Neutrophil (primary cell): ENCODE measurements around the gene METTL4.
"Not testable (repeated sequence)": the region's sequence is repeated elsewhere in the genome, so short reads cannot be mapped to it uniquely, and the experiment has no call there.

ENCODE experiments used
- H3K27ac ChIP-seq: fragments of 200-600 bp; sonication (generic); 2 replicates; pipeline ENCODE4 v1.5.1; 2016; ENCODE audit warnings: mild to moderate bottlenecking, moderate library complexity
- H3K27me3 ChIP-seq: fragments of 200-600 bp; sonication (generic); 2 replicates; pipeline ENCODE4 v1.6.0; 2016; ENCODE audit warnings: mild to moderate bottlenecking
- H3K36me3 ChIP-seq: fragments of 200-600 bp; sonication (generic); 2 replicates; pipeline ENCODE4 v1.5.1; 2017
- H3K4me1 ChIP-seq, 2 experiments: fragments of 200-600 bp in 1 of 2; sonication (generic) in 1 of 2; 1 replicate in 1 of 2; 2 replicates in 1 of 2; pipeline versions ENCODE4 v1.5.1 to v1.6.1; 2013 to 2016; ENCODE audit warnings: low read depth in 1 of 2, low read length in 1 of 2, mild to moderate bottlenecking in 1 of 2, moderate library complexity in 1 of 2; ENCODE audit not compliant: control insufficient read depth in 1 of 2, insufficient read depth in 1 of 2
- H3K4me3 ChIP-seq, 2 experiments: fragments of 200-600 bp in 1 of 2; sonication (generic) in 1 of 2; 1 replicate in 1 of 2; 2 replicates in 1 of 2; pipeline ENCODE4 v1.5.1; 2013 to 2016; ENCODE audit warnings: low read depth in 1 of 2, low read length in 1 of 2, mild to moderate bottlenecking in 1 of 2, moderate library complexity in 1 of 2
- H3K9me3 ChIP-seq: fragments of 200-600 bp; sonication (generic); 2 replicates; pipeline ENCODE4 v1.5.1; 2016
- TF ChIP-seq, protein P1 (sequence below): fragments of 200-600 bp; sonication (generic); IDR thresholded peaks from 2 replicates; pipeline ENCODE4 v1.5.1; 2016; ENCODE audit warnings: antibody characterized with exemption

Gene METTL4

DNA sequence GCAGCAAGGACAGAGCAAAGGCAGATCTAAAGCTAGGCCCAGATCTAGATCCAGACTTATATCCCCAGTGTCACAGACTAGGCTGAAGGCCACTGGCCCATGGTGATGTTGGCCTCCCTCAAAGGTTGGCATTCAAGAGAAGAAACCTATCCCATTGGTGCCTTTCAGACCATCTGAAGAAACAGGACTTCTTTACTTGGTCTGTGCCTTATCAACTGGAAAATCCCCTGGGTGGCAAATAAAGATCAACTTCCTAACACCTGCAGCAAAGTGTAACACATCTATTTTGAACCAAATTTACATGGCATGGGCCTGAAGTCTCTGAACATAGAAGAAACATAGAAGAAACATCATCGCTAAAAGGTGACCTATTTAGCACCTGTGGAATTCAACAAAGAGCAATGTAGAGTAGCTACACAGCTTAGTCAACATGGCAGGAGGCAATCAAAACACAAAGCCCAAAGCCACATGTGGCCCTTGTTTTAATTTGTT, 35.8 kb downstream of the METTL4 start:
- no peaks in the 10 kb centered on the region for H3K9me3 ChIP-seq
- no peak overlapping the region for H3K27ac ChIP-seq
- H3K4me3 ChIP-seq, result no peak overlapping the region
- peaks cover 0 to 4% of the 10 kb centered on the region in 2 experiments for H3K4me1 ChIP-seq
- TF ChIP-seq, protein P1, sequence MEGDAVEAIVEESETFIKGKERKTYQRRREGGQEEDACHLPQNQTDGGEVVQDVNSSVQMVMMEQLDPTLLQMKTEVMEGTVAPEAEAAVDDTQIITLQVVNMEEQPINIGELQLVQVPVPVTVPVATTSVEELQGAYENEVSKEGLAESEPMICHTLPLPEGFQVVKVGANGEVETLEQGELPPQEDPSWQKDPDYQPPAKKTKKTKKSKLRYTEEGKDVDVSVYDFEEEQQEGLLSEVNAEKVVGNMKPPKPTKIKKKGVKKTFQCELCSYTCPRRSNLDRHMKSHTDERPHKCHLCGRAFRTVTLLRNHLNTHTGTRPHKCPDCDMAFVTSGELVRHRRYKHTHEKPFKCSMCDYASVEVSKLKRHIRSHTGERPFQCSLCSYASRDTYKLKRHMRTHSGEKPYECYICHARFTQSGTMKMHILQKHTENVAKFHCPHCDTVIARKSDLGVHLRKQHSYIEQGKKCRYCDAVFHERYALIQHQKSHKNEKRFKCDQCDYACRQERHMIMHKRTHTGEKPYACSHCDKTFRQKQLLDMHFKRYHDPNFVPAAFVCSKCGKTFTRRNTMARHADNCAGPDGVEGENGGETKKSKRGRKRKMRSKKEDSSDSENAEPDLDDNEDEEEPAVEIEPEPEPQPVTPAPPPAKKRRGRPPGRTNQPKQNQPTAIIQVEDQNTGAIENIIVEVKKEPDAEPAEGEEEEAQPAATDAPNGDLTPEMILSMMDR, result no peak
- peaks cover 7% of the 10 kb centered on the region for H3K36me3 ChIP-seq
- no peaks in the 10 kb centered on the region for H3K27me3 ChIP-seq

- peaks cover 0 to 4% of the 10 kb centered on the region in 2 experiments for H3K4me1 ChIP-seq
- H3K4me3 ChIP-seq, result no peak overlapping the region
- no peaks in the 10 kb centered on the region for H3K9me3 ChIP-seq
- no peaks in the 10 kb centered on the region for H3K27me3 ChIP-seq
- peaks cover 7% of the 10 kb centered on the region for H3K36me3 ChIP-seq
- H3K27ac ChIP-seq, result no peak overlapping the region
- TF ChIP-seq, protein P1, result no peak
Measured at GRCh38 chr18:2534906-2535305, 36.4 kb downstream of the METTL4 start.

GRCh38 chr18:2532797-2533196, 38.5 kb downstream of the METTL4 start:
- Histone ChIP-seq H3K27me3 (no peaks in the 10 kb centered on the region), H3K4me3 (no peak overlapping the region), H3K9me3 (no peaks in the 10 kb centered on the region), H3K4me1 (peaks cover 0 to 4% of the 10 kb centered on the region in 2 experiments), H3K36me3 (no peaks in the 10 kb centered on the region), H3K27ac (no peak overlapping the region)
- TF ChIP-seq, protein P1, result no peak

GRCh38 chr18:2531751-2532150, 39.6 kb downstream of the METTL4 start:
- Histone ChIP-seq H3K4me3 (no peak overlapping the region), H3K36me3 (no peaks in the 10 kb centered on the region), H3K4me1 (peaks cover 0 to 4% of the 10 kb centered on the region in 2 experiments), H3K9me3 (no peaks in the 10 kb centered on the region), H3K27ac (no peak overlapping the region), H3K27me3 (no peaks in the 10 kb centered on the region)
- TF ChIP-seq, protein P1, result no peak

- no peak overlapping the region for H3K27ac ChIP-seq
- H3K4me1 ChIP-seq, result peaks cover 0 to 4% of the 10 kb centered on the region in 2 experiments
- no peaks in the 10 kb centered on the region for H3K9me3 ChIP-seq
- H3K4me3 ChIP-seq, result no peak overlapping the region
- no peaks in the 10 kb centered on the region for H3K36me3 ChIP-seq
- TF ChIP-seq, protein P1, result no peak
- H3K27me3 ChIP-seq, result no peaks in the 10 kb centered on the region
Measured at GRCh38 chr18:2529154-2529553, 42.2 kb downstream of the METTL4 start.

- H3K27ac ChIP-seq, result no peak overlapping the region
- H3K4me3 ChIP-seq, result no peak overlapping the region
- no peaks in the 10 kb centered on the region for H3K36me3 ChIP-seq
- H3K4me1 ChIP-seq, result no peaks in the 10 kb centered on the region
- no peaks in the 10 kb centered on the region for H3K9me3 ChIP-seq
- H3K27me3 ChIP-seq, result no peaks in the 10 kb centered on the region
- TF ChIP-seq, protein P1, result no peak
Measured at GRCh38 chr18:2526329-2526728, 45.0 kb downstream of the METTL4 start.

DNA sequence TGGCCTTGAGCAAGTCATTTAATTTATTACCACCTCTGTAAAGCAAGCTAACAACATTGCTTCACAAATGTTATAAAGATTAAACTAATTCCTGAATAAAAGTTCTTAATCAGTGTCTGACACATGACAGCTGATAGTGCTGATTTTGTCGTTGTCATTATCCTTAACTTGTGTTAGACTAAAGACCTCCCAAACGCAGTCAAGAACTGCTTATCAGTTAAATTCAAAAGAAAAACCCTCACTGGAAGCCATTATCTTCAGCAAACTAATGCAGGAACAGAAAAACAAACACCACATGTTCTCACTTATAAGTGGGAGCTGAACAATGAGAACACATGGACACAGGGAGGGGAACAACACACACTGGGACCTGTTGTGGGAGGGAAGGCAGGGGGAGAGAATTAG, 46.5 kb downstream of the METTL4 start:
- H3K9me3 ChIP-seq, H3K4me3 ChIP-seq, H3K4me1 ChIP-seq, H3K36me3 ChIP-seq, H3K27ac ChIP-seq, H3K27me3 ChIP-seq: not testable (repeated sequence)
